GM23338 (cell line): Measurements from ENCODE around the gene ADAMTS14. TPM values are rescaled to one million over a fixed set of nuclear protein-coding genes. Genes with fewer than 3 reads are reported as not detected.

Source experiments
- ATAC-seq: fragments of 200-7000 bp; cut with Tn5 transposase; 3 replicates; pipeline ENCODE4 v1.9.1; 2020
- DNase-seq: peaks from one replicate; pipeline ENCODE4 v3.0.0-alpha.2; 2015; ENCODE audit warnings: low spot score
- H2AFZ ChIP-seq: fragments of 200-600 bp; sonication (generic); 2 replicates; pipeline ENCODE4 v1.8.0; 2016; ENCODE audit warnings: antibody characterized with exemption, mild to moderate bottlenecking, moderate library complexity
- H3F3A ChIP-seq: fragments of 200-600 bp; sonication (generic); replicated peaks from 2 replicates; pipeline ENCODE4 v1.8.0; 2017; ENCODE audit warnings: antibody characterized with exemption, mixed run types, low read depth
- H3K27ac ChIP-seq: fragments of 200-600 bp; sonication (generic); 2 replicates; pipeline ENCODE4 v1.6.1; 2016; ENCODE audit warnings: low read depth
- H3K27me3 ChIP-seq: fragments of 200-600 bp; sonication (generic); 2 replicates; pipeline ENCODE4 v1.8.0; 2016; ENCODE audit warnings: mild to moderate bottlenecking, mixed run types, moderate library complexity; ENCODE audit not compliant: insufficient read depth
- H3K36me3 ChIP-seq: fragments of 200-600 bp; sonication (generic); 2 replicates; pipeline ENCODE4 v1.8.0; 2016; ENCODE audit warnings: mild to moderate bottlenecking; ENCODE audit not compliant: insufficient read depth
- H3K4me1 ChIP-seq: fragments of 200-600 bp; sonication (generic); 2 replicates; pipeline ENCODE4 v1.8.0; 2016; ENCODE audit warnings: mild to moderate bottlenecking, moderate library complexity; ENCODE audit not compliant: insufficient read depth
- H3K4me2 ChIP-seq: fragments of 200-600 bp; sonication (generic); 2 replicates; pipeline ENCODE4 v1.7.1; 2017; ENCODE audit warnings: mixed run types
- H3K4me3 ChIP-seq: fragments of 200-600 bp; sonication (generic); 2 replicates; pipeline ENCODE4 v1.6.1; 2016; ENCODE audit warnings: mixed run types
- H3K79me2 ChIP-seq: fragments of 200-600 bp; sonication (generic); replicated peaks from 2 replicates; pipeline ENCODE4 v1.8.0; 2017; ENCODE audit warnings: mild to moderate bottlenecking; ENCODE audit not compliant: insufficient read depth
- H3K9me2 ChIP-seq: fragments of 200-600 bp; sonication (generic); 2 replicates; pipeline ENCODE4 v1.8.0; 2017; ENCODE audit not compliant: insufficient read depth
- H4K20me1 ChIP-seq: fragments of 200-600 bp; sonication (generic); replicated peaks from 2 replicates; pipeline ENCODE4 v1.8.0; 2017; ENCODE audit warnings: mild to moderate bottlenecking; ENCODE audit not compliant: insufficient read depth
- H3K27ac Mint-ChIP-seq: 2 replicates; pipeline ENCODE4 v1.8.0; 2020; ENCODE audit warnings: inconsistent platforms, mild to moderate bottlenecking, moderate library complexity, mixed read lengths
- H3K27me3 Mint-ChIP-seq: 3 replicates; pipeline ENCODE4 v1.8.0; 2022; ENCODE audit warnings: low read depth, mild to moderate bottlenecking, moderate library complexity, mixed read lengths, inconsistent platforms; ENCODE audit not compliant: insufficient read depth, poor library complexity
- H3K36me3 Mint-ChIP-seq: 3 replicates; pipeline ENCODE4 v1.8.0; 2021; ENCODE audit warnings: low read depth, mild to moderate bottlenecking, inconsistent platforms, moderate library complexity, mixed read lengths
- H3K4me1 Mint-ChIP-seq: 3 replicates; pipeline ENCODE4 v1.8.0; 2020; ENCODE audit warnings: mild to moderate bottlenecking, inconsistent platforms, mixed read lengths
- H3K4me3 Mint-ChIP-seq: 3 replicates; pipeline ENCODE4 v1.8.0; 2021; ENCODE audit warnings: moderate library complexity, mild to moderate bottlenecking, inconsistent platforms, mixed read lengths
- H3K9me3 Mint-ChIP-seq: 3 replicates; pipeline ENCODE4 v1.8.0; 2020; ENCODE audit warnings: moderate library complexity, mild to moderate bottlenecking, inconsistent platforms, mixed read lengths
- CREB1 ChIP-seq: fragments of 250-450 bp; sonication (Bioruptor Pico); IDR thresholded peaks from 2 replicates; pipeline ENCODE4 v1.5.0; 2020; ENCODE audit warnings: low read depth, mild to moderate bottlenecking, moderate library complexity
- ETS1 ChIP-seq: IDR thresholded peaks from 2 replicates; pipeline ENCODE4 v1.6.1; 2016; ENCODE audit warnings: antibody characterized with exemption
- EZH2 ChIP-seq: fragments of 200-600 bp; sonication (generic); IDR thresholded peaks from one replicate; pipeline ENCODE4 v1.8.0; 2017; ENCODE audit warnings: antibody characterized with exemption, mild to moderate bottlenecking, low read depth; ENCODE audit not compliant: unreplicated experiment
- EZH2phosphoT487 ChIP-seq: fragments of 200-600 bp; sonication (generic); IDR thresholded peaks from one replicate; pipeline ENCODE4 v1.8.1; 2018; ENCODE audit warnings: antibody characterized with exemption; ENCODE audit not compliant: unreplicated experiment
- JUNB ChIP-seq: IDR thresholded peaks from one replicate; pipeline ENCODE4 v1.6.1; 2016; ENCODE audit warnings: antibody characterized with exemption; ENCODE audit not compliant: unreplicated experiment
- NANOG ChIP-seq: IDR thresholded peaks from 2 replicates; pipeline ENCODE4 v1.6.1; 2016; ENCODE audit warnings: antibody characterized with exemption, borderline replicate concordance
- POLR2AphosphoS5 ChIP-seq: IDR thresholded peaks from 2 replicates; pipeline ENCODE4 v1.6.1; 2016; ENCODE audit warnings: antibody characterized with exemption, low read depth
- STAT1 ChIP-seq: IDR thresholded peaks from one replicate; pipeline ENCODE4 v1.6.1; 2016; ENCODE audit warnings: antibody characterized with exemption; ENCODE audit not compliant: unreplicated experiment
- ZNF114 ChIP-seq: fragments of 250-450 bp; sonication (Bioruptor Pico); IDR thresholded peaks from 2 replicates; pipeline ENCODE4 v1.5.0; 2020; ENCODE audit warnings: mild to moderate bottlenecking, moderate library complexity
- ZNF331 ChIP-seq: fragments of 250-450 bp; sonication (Bioruptor Pico); IDR thresholded peaks from 2 replicates; pipeline ENCODE4 v1.5.0; 2020; ENCODE audit warnings: low read depth, mild to moderate bottlenecking, moderate library complexity
- ZNF462 ChIP-seq: fragments of 250-450 bp; sonication (Bioruptor Pico); IDR thresholded peaks from 2 replicates; pipeline ENCODE4 v1.5.0; 2020; ENCODE audit warnings: mild to moderate bottlenecking, moderate library complexity
- polyA plus RNA-seq: library from polyadenylated mRNA; unstranded; fragments of >200 nt; fragmentation: Nextera tagmentation; extraction: Ambion mirVana; gene quantifications from 2 replicates; pipeline ENCODE4 v1.2.1, GENCODE V29; 2016
- total RNA-seq: library from RNA; depleted of rRNA; stranded (reverse); fragments of >200 nt; shearing (Covaris generic); gene quantifications from 2 replicates; pipeline ENCODE4 v1.2.3, GENCODE V29; 2014
- TF ChIP-seq, protein P1 (sequence below): IDR thresholded peaks from one replicate; pipeline ENCODE4 v1.6.1; 2018; ENCODE audit warnings: antibody characterized with exemption; ENCODE audit not compliant: unreplicated experiment
- TF ChIP-seq, protein P2 (sequence below), 2 experiments: fragments of 200-600 bp in 1 of 2; sonication (generic) in 1 of 2; conservative IDR thresholded peaks; 2 replicates each; pipeline versions ENCODE4 v1.5.1 to v1.6.1; 2016 to 2017; ENCODE audit warnings: antibody characterized with exemption in 2 of 2, low read depth in 2 of 2, mild to moderate bottlenecking in 2 of 2, moderate library complexity in 1 of 2

ADAMTS14 gene
- total and polyA plus RNA-seq, 2 experiments from 2014 or later: 1.9 to 2.1 TPM

DNA sequence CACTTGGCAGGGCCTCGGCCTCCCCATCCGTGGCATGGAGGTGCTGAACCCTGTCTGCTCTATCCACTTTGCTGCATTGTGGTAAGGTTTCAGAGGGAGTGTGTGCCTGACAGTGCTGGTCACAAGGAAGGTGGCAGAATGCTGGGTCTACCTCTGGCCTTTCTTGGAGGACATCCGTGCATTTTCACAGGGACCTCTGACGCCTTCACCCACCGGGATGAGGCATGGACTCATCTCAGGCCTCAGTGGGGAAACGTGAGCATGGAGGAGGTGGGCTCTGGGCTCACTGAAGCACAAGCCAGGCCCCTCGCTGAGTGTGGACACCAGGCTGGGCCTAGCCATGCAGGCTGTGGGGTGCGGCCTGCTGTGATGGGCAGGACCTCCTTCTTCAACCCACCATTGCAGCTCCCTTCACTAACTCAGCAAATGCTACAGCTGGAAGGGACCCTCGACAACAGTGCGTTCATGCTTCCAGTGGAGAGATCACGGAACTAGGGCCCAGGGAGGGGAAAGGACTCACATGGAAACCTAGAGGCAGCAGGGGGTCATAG, 104.2 kb downstream of the ADAMTS14 start:
- Mint-ChIP-seq H3K36me3 (no peaks in the 10 kb centered on the region; the same call in 2 of the 3 replicates), H3K4me3 (no peak overlapping the region), H3K9me3 (no peaks in the 10 kb centered on the region), H3K27me3 (peaks cover 12% of the 10 kb centered on the region), H3K4me1 (peaks cover 7% of the 10 kb centered on the region; the same call in 2 of the 3 replicates), H3K27ac (no peak overlapping the region)
- TF ChIP-seq EZH2: no peak
- no peak for TF ChIP-seq JUNB
- TF ChIP-seq CREB1: no peak
- TF ChIP-seq POLR2AphosphoS5: no peak
- no peak for TF ChIP-seq ETS1
- TF ChIP-seq ZNF462 (CRISPR knock-in tag): no peak
- TF ChIP-seq, protein P1, sequence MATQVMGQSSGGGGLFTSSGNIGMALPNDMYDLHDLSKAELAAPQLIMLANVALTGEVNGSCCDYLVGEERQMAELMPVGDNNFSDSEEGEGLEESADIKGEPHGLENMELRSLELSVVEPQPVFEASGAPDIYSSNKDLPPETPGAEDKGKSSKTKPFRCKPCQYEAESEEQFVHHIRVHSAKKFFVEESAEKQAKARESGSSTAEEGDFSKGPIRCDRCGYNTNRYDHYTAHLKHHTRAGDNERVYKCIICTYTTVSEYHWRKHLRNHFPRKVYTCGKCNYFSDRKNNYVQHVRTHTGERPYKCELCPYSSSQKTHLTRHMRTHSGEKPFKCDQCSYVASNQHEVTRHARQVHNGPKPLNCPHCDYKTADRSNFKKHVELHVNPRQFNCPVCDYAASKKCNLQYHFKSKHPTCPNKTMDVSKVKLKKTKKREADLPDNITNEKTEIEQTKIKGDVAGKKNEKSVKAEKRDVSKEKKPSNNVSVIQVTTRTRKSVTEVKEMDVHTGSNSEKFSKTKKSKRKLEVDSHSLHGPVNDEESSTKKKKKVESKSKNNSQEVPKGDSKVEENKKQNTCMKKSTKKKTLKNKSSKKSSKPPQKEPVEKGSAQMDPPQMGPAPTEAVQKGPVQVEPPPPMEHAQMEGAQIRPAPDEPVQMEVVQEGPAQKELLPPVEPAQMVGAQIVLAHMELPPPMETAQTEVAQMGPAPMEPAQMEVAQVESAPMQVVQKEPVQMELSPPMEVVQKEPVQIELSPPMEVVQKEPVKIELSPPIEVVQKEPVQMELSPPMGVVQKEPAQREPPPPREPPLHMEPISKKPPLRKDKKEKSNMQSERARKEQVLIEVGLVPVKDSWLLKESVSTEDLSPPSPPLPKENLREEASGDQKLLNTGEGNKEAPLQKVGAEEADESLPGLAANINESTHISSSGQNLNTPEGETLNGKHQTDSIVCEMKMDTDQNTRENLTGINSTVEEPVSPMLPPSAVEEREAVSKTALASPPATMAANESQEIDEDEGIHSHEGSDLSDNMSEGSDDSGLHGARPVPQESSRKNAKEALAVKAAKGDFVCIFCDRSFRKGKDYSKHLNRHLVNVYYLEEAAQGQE: no peak
- TF ChIP-seq ZNF331 (CRISPR knock-in tag): no peak
- TF ChIP-seq ZNF114 (CRISPR knock-in tag): no peak
- TF ChIP-seq STAT1: no peak
- no peak for TF ChIP-seq EZH2phosphoT487
- TF ChIP-seq NANOG: no peak
- TF ChIP-seq, protein P2, sequence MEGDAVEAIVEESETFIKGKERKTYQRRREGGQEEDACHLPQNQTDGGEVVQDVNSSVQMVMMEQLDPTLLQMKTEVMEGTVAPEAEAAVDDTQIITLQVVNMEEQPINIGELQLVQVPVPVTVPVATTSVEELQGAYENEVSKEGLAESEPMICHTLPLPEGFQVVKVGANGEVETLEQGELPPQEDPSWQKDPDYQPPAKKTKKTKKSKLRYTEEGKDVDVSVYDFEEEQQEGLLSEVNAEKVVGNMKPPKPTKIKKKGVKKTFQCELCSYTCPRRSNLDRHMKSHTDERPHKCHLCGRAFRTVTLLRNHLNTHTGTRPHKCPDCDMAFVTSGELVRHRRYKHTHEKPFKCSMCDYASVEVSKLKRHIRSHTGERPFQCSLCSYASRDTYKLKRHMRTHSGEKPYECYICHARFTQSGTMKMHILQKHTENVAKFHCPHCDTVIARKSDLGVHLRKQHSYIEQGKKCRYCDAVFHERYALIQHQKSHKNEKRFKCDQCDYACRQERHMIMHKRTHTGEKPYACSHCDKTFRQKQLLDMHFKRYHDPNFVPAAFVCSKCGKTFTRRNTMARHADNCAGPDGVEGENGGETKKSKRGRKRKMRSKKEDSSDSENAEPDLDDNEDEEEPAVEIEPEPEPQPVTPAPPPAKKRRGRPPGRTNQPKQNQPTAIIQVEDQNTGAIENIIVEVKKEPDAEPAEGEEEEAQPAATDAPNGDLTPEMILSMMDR (conservative IDR thresholded peaks at IDR 0.05; ENCODE audit: low read depth in 2 of 2): no peak
- peaks cover 4% of the 10 kb centered on the region; the same call in 1 of the 2 replicates for H3K9me2 ChIP-seq
- no peak overlapping the region for H3K27ac ChIP-seq
- H3F3A ChIP-seq: no peaks in the 10 kb centered on the region
- H4K20me1 ChIP-seq: no peaks in the 10 kb centered on the region
- H2AFZ ChIP-seq: no peak overlapping the region
- ATAC-seq (no peak), DNase-seq (no peak)
- no peak overlapping the region for H3K4me3 ChIP-seq
- H3K4me2 ChIP-seq: no peak overlapping the region
- H3K27me3 ChIP-seq: no peaks in the 10 kb centered on the region
- H3K36me3 ChIP-seq: no peaks in the 10 kb centered on the region
- H3K4me1 ChIP-seq: no peaks in the 10 kb centered on the region
- H3K79me2 ChIP-seq: no peaks in the 10 kb centered on the region
